Kidney (tissue), 14 donors: ENCODE data around the gene XRCC5. TPM values are rescaled to one million over a fixed set of nuclear protein-coding genes. Genes with fewer than 3 reads are reported as not detected.
A peak's percentile ranks its signal among the peaks of the same experiment; 100 is the strongest.

Source experiments
- DNase-seq, 5 donors: peaks; one replicate each; pipeline ENCODE4 v3.0.0-alpha.2; 2013 to 2020
- FAIRE-seq: peaks from 2 replicates; lab custom pipeline; 2012; peaks lifted over from hg19 to GRCh38; lab: Jason Lieb, UNC
- H3K27ac ChIP-seq, 2 donors: one replicate each; pipeline ENCODE4 v1.7.0; 2013; ENCODE audit warnings: low read depth in 2 of 2, low read length in 2 of 2, inconsistent platforms in 1 of 2
- H3K27me3 ChIP-seq: one replicate; pipeline ENCODE4 v1.7.1; 2013; ENCODE audit warnings: low read length, inconsistent platforms; ENCODE audit not compliant: control insufficient read depth, insufficient read depth
- H3K36me3 ChIP-seq, 3 donors: one replicate each; pipeline versions ENCODE4 v1.7.0 to v1.7.1; 2013; ENCODE audit warnings: low read length in 3 of 3, control low read depth in 1 of 3, inconsistent platforms in 1 of 3; ENCODE audit not compliant: insufficient read depth in 3 of 3, control insufficient read depth in 2 of 3
- H3K4me1 ChIP-seq, 3 donors: one replicate each; pipeline versions ENCODE4 v1.7.0 to v1.7.1; 2013; ENCODE audit warnings: low read length in 3 of 3, inconsistent platforms in 1 of 3, low read depth in 1 of 3; ENCODE audit not compliant: control insufficient read depth in 2 of 3, insufficient read depth in 2 of 3
- H3K4me3 ChIP-seq, 3 donors: one replicate each; pipeline versions ENCODE4 v1.7.0 to v1.8.1; 2013; ENCODE audit warnings: low read length in 3 of 3, control low read depth in 1 of 3, inconsistent platforms in 1 of 3
- H3K9ac ChIP-seq, 3 donors: one replicate each; pipeline versions ENCODE4 v1.7.0 to v1.7.1; 2013; ENCODE audit warnings: low read length in 3 of 3, control low read depth in 1 of 3, inconsistent platforms in 1 of 3
- H3K9me3 ChIP-seq, 3 donors: one replicate each; pipeline versions ENCODE4 v1.7.0 to v1.7.1; 2013; ENCODE audit warnings: low read length in 3 of 3, control low read depth in 1 of 3, inconsistent platforms in 1 of 3; ENCODE audit not compliant: control insufficient read depth in 2 of 3, insufficient read depth in 1 of 3
- intact Hi-C: fragments of 100-400 bp; cut with DNase I; formaldehyde crosslinking; loops from one replicate; pipeline ENCODE4 v1.11.1; 2022
- polyA plus RNA-seq: library from polyadenylated mRNA; stranded (reverse); fragments of 350-450 nt; fragmentation: Illumina TruSeq; extraction: RNeasy Lipid Tissue Mini Kit (QIAGEN cat#74804); gene quantifications from one replicate; pipeline ENCODE4 v1.2.3, GENCODE V29; 2014; ENCODE audit warnings: low read depth, low replicate concordance; ENCODE audit not compliant: insufficient read depth
- total RNA-seq: library from RNA; stranded (reverse); fragmentation: NEBNext Ultra II Directional; extraction: Animal tissue kit (Norgen Biotek cat#: 25700); gene quantifications from one replicate; pipeline ENCODE4 v1.2.1, GENCODE V29; 2021
- TF ChIP-seq, protein P1 (sequence below): IDR thresholded peaks from 3 replicates; pipeline ENCODE4 v1.5.1; 2012; ENCODE audit warnings: mild to moderate bottlenecking, moderate library complexity, borderline replicate concordance; ENCODE audit not compliant: insufficient read depth; ENCODE audit errors: extremely low read depth
- donor health status: control.
- donor health status: control.
- donor health status: control.
- donor health status: control.
- donor health status: control.
- donor health status: DM: yes; HTN: yes; CAD: no.
- donor health status: Normal renal cell carcinoma (clear cell type).

XRCC5 gene
- total and polyA plus RNA-seq, 2 donors from 2014 or later = 90.7 to 265 TPM

DNA sequence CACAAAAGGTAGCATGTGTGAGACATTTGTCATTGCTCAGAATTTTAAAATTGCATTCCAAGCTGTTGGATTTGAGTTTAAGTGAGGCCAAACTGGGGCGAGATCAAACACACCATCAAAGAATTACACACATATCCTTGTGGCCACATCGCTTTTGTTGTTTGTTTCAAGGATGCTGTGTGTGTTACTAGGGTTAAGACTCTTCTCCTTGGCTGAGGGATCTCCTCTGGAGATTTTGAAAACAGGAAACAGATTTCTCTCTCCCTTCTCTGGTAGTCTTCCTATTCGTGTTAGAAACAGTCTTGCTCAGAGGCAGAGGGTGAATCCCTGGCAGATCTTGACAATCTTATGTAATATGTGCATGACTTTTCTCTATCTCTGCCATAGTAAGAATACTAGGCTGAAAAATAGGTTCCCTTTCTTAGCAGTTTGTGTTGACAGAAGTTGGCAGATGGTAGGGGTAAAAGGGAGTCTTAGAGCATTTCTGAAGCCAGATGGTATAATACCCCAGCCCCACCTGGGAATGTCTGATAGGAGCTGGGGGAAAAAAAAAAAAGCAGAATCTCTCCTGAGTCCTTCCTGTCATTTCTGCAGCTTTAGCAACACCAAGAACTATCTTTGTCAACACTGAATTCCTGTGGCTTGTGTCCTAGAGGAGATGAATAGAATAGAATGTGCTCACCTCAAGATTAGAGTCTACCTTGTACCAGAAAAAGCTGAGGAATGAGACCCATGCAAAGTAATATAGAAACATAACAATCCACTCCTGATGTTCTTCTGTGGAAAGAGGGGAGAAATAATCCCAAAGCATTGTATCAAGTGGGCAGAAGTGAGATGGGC lies 101.8 kb downstream of the XRCC5 start:
- Histone ChIP-seq H3K9ac (no peak overlapping the region), H3K27me3 (no peaks in the 10 kb centered on the region), H3K27ac (no peak overlapping the region), H3K9me3 (no peaks in the 10 kb centered on the region), H3K36me3 (peaks cover 13 to 19% (median 17%) of the 10 kb centered on the region in 3 donors), H3K4me1 (no peaks in the 10 kb centered on the region), H3K4me3 (no peak overlapping the region)
- no peak for FAIRE-seq
- TF ChIP-seq, protein P1, sequence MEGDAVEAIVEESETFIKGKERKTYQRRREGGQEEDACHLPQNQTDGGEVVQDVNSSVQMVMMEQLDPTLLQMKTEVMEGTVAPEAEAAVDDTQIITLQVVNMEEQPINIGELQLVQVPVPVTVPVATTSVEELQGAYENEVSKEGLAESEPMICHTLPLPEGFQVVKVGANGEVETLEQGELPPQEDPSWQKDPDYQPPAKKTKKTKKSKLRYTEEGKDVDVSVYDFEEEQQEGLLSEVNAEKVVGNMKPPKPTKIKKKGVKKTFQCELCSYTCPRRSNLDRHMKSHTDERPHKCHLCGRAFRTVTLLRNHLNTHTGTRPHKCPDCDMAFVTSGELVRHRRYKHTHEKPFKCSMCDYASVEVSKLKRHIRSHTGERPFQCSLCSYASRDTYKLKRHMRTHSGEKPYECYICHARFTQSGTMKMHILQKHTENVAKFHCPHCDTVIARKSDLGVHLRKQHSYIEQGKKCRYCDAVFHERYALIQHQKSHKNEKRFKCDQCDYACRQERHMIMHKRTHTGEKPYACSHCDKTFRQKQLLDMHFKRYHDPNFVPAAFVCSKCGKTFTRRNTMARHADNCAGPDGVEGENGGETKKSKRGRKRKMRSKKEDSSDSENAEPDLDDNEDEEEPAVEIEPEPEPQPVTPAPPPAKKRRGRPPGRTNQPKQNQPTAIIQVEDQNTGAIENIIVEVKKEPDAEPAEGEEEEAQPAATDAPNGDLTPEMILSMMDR = no peak
- DNase-seq = no peak
- intact Hi-C loops = no loop called here

GRCh38 chr2:216211614-216212145 lies 102.5 kb downstream of the XRCC5 start:
- peak in 1 of 5 donors; percentile 37 for DNase-seq
- Histone ChIP-seq H3K27me3 (no peaks in the 10 kb centered on the region), H3K9me3 (no peaks in the 10 kb centered on the region), H3K9ac (no peak overlapping the region), H3K27ac (no peak overlapping the region), H3K4me3 (no peak overlapping the region), H3K4me1 (no peaks in the 10 kb centered on the region), H3K36me3 (peaks cover 9 to 11% (median 10%) of the 10 kb centered on the region in 3 donors)
- TF ChIP-seq, protein P1 = no peak
- intact Hi-C loops = no loop called here
- no peak for FAIRE-seq

DNA sequence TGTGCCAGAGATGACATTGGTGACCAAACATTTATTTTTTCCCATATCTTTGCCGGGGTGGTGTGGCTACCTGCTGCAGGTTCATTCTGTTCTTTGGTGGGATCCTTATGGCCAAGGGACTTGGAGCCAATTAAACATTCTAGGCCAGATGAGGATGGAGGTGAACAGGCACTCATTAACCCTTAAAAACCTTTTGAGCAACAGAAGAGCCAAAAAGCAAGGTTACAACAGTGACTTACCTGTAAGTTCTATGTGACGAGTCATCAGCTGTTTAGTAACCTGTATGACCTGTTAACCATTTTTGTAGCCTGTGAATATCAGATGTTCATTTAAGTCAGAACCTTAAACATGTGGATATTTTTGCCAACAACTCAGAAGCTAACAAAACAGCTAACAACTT lies 105.6 kb downstream of the XRCC5 start:
- Histone ChIP-seq H3K27me3 (no peaks in the 10 kb centered on the region), H3K36me3 (peaks cover 0 to 3% (median 2%) of the 10 kb centered on the region in 3 donors), H3K27ac (no peak overlapping the region), H3K9me3 (no peaks in the 10 kb centered on the region), H3K4me1 (peaks cover 0 to 8% (median 4%) of the 10 kb centered on the region in 3 donors), H3K4me3 (no peak overlapping the region), H3K9ac (no peak overlapping the region)
- intact Hi-C loops = no loop called here
- TF ChIP-seq, protein P1 = no peak
- FAIRE-seq = no peak
- DNase-seq = no peak
